NT2/D1 (cell line): Measurements from ENCODE around the gene ZFAND2A.

Experiments
- SUZ12 ChIP-seq: IDR thresholded peaks from 2 replicates; pipeline ENCODE4 v1.6.1; 2011; ENCODE audit not compliant: insufficient read length, insufficient read depth; ENCODE audit errors: extremely low read depth
- YY1 ChIP-seq: IDR thresholded peaks from 2 replicates; pipeline ENCODE4 v1.6.1; 2011; ENCODE audit not compliant: insufficient read length, insufficient read depth
- ZNF274 ChIP-seq: IDR thresholded peaks from 2 replicates; pipeline ENCODE4 v1.6.1; 2011; ENCODE audit warnings: mild to moderate bottlenecking, low read depth, low read length

GRCh38 chr7:1117321-1117928 is 42.6 kb downstream of the ZFAND2A start:
- no peak for TF ChIP-seq YY1
- TF ChIP-seq ZNF274: no peak
- TF ChIP-seq SUZ12: no peak
